Prostate gland (tissue), 2 donors: ENCODE data around the gene INPP4B. TPM values are rescaled to one million over a fixed set of nuclear protein-coding genes. Genes with fewer than 3 reads are reported as not detected.

Experiments used
- DNase-seq: peaks from one replicate; pipeline ENCODE4 v3.0.0-alpha.2; 2019; ENCODE audit warnings: low spot score
- H3K27ac ChIP-seq, 2 donors: fragments of 200-600 bp; sonication (generic); 2 replicates each; pipeline ENCODE4 v1.5.1; 2017 to 2019
- H3K27me3 ChIP-seq: fragments of 200-600 bp; sonication (generic); replicated peaks from 2 replicates; pipeline ENCODE4 v1.5.1; 2019; ENCODE audit not compliant: insufficient read depth
- H3K36me3 ChIP-seq, 2 donors: fragments of 200-600 bp; sonication (generic); 1 replicate in 1 of 2; 2 replicates in 1 of 2; pipeline versions ENCODE4 v1.5.1 to v1.8.1; 2017 to 2019
- H3K4me1 ChIP-seq: fragments of 200-600 bp; sonication (generic); replicated peaks from 2 replicates; pipeline ENCODE4 v1.5.1; 2019
- H3K4me3 ChIP-seq, 2 donors: fragments of 200-600 bp; sonication (generic); 2 replicates each; pipeline ENCODE4 v1.5.1; 2017 to 2019
- H3K9me3 ChIP-seq: fragments of 200-600 bp; sonication (generic); 2 replicates; pipeline ENCODE4 v1.5.1; 2017
- POLR2A ChIP-seq: fragments of 450-650 bp; IDR thresholded peaks from one replicate; pipeline ENCODE4 v1.6.1; 2016; ENCODE audit warnings: antibody characterized with exemption, mild to moderate bottlenecking
- POLR2AphosphoS5 ChIP-seq: sonication (generic); formaldehyde crosslinking; IDR thresholded peaks from one replicate; pipeline ENCODE4 v1.6.1; 2017; ENCODE audit warnings: antibody characterized with exemption
- WGBS: methylation state at CpG from one replicate; pipeline ENCODE4 v1.1.5; 2018; 5-methylcytosine and 5-hydroxymethylcytosine counted together
- intact Hi-C: fragments of 100-400 bp; cut with DNase I; formaldehyde crosslinking; loops from one replicate; pipeline ENCODE4 v1.14.2; 2022
- total RNA-seq, 2 donors: library from RNA; depleted of rRNA; stranded (reverse); fragments of >200 nt; gene quantifications; one replicate each; pipeline ENCODE4 v1.1.0, GENCODE V29; 2016
- TF ChIP-seq, protein P1 (sequence below), 4 experiments: fragments of 200-600 bp in 2 of 4; fragments of 450-650 bp in 2 of 4; sonication (generic) in 2 of 4; IDR thresholded peaks; 1 replicate in 3 of 4; 2 replicates in 1 of 4; pipeline ENCODE4 v1.5.1; 2016 to 2019; ENCODE audit warnings: antibody characterized with exemption in 4 of 4, mild to moderate bottlenecking in 2 of 4, moderate library complexity in 2 of 4

INPP4B gene
- total RNA-seq, 2 donors from 2014 or later = 22.3 to 49.7 TPM

GRCh38 chr4:142414366-142414990, 431.6 kb downstream of the INPP4B start:
- WGBS = 70% methylated on average over 4 of the region's 4 CpGs

GRCh38 chr4:142413485-142413884, 432.6 kb downstream of the INPP4B start:
- Histone ChIP-seq H3K36me3 (no peaks in the 10 kb centered on the region), H3K27ac (no peak overlapping the region), H3K27me3 (no peaks in the 10 kb centered on the region), H3K9me3 (no peaks in the 10 kb centered on the region), H3K4me3 (no peak overlapping the region), H3K4me1 (no peaks in the 10 kb centered on the region)
- DNase-seq = no peak
- intact Hi-C loops = no loop called here
- TF ChIP-seq, protein P1, sequence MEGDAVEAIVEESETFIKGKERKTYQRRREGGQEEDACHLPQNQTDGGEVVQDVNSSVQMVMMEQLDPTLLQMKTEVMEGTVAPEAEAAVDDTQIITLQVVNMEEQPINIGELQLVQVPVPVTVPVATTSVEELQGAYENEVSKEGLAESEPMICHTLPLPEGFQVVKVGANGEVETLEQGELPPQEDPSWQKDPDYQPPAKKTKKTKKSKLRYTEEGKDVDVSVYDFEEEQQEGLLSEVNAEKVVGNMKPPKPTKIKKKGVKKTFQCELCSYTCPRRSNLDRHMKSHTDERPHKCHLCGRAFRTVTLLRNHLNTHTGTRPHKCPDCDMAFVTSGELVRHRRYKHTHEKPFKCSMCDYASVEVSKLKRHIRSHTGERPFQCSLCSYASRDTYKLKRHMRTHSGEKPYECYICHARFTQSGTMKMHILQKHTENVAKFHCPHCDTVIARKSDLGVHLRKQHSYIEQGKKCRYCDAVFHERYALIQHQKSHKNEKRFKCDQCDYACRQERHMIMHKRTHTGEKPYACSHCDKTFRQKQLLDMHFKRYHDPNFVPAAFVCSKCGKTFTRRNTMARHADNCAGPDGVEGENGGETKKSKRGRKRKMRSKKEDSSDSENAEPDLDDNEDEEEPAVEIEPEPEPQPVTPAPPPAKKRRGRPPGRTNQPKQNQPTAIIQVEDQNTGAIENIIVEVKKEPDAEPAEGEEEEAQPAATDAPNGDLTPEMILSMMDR (IDR thresholded peaks at IDR 0.05) = no peak
- TF ChIP-seq POLR2A (no peak), POLR2AphosphoS5 (no peak)

More at GRCh38 chr4:142414366-142414990, 431.6 kb downstream of the INPP4B start:
- no peaks in the 10 kb centered on the region for H3K27me3 ChIP-seq
- intact Hi-C loops = no loop called here
- H3K4me1 ChIP-seq = no peaks in the 10 kb centered on the region
- TF ChIP-seq POLR2A = no peak
- no peaks in the 10 kb centered on the region for H3K9me3 ChIP-seq
- no peak overlapping the region for H3K27ac ChIP-seq
- H3K36me3 ChIP-seq = no peaks in the 10 kb centered on the region
- no peak for DNase-seq
- no peak overlapping the region for H3K4me3 ChIP-seq

DNA sequence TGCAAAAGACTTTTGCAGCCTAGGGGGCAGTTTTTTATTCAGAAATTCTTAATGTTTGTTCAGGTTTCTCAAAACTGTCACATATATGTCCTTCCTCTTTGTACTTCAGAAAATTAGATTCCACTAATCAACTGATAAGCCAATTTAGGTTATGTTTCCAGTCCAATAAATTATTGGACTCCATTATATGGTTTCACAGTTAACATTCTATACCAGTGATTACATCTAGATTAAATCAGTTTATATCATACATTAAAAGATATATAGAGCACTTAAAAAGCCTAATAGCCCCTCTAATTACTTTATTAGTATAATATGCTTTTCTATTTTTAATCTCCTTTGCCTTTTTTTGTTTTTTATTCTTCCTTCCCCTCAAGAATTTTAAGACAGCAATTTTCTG, 434.1 kb downstream of the INPP4B start:
- no peak for TF ChIP-seq POLR2A
- no peak for TF ChIP-seq POLR2AphosphoS5
- TF ChIP-seq, protein P1 (IDR thresholded peaks at IDR 0.05) = no peak
- no peak for DNase-seq
- intact Hi-C loops = no loop called here
- H3K9me3 ChIP-seq = no peaks in the 10 kb centered on the region
- H3K4me3 ChIP-seq = no peak overlapping the region
- no peaks in the 10 kb centered on the region for H3K27me3 ChIP-seq
- H3K4me1 ChIP-seq = no peaks in the 10 kb centered on the region
- no peaks in the 10 kb centered on the region for H3K36me3 ChIP-seq
- no peak overlapping the region for H3K27ac ChIP-seq

GRCh38 chr4:142408003-142408441, 438.1 kb downstream of the INPP4B start:
- DNase-seq = no peak
- no peak overlapping the region for H3K4me3 ChIP-seq
- intact Hi-C loops = no loop called here

GRCh38 chr4:142407596-142407995, 438.5 kb downstream of the INPP4B start:
- Histone ChIP-seq H3K4me3 (no peak overlapping the region), H3K36me3 (no peaks in the 10 kb centered on the region), H3K4me1 (no peaks in the 10 kb centered on the region), H3K27me3 (no peaks in the 10 kb centered on the region), H3K27ac (no peak overlapping the region), H3K9me3 (no peaks in the 10 kb centered on the region)
- DNase-seq = no peak
- 80% methylated on average over 2 of the region's 2 CpGs for WGBS
- TF ChIP-seq POLR2A (no peak), POLR2AphosphoS5 (no peak)
- TF ChIP-seq, protein P1 (IDR thresholded peaks at IDR 0.05) = no peak
- intact Hi-C loops = no loop called here

More at GRCh38 chr4:142408003-142408441, 438.1 kb downstream of the INPP4B start:
- Histone ChIP-seq H3K4me1 (no peaks in the 10 kb centered on the region), H3K27ac (no peak overlapping the region), H3K9me3 (no peaks in the 10 kb centered on the region), H3K27me3 (no peaks in the 10 kb centered on the region), H3K36me3 (no peaks in the 10 kb centered on the region)
- TF ChIP-seq POLR2AphosphoS5 (no peak), POLR2A (no peak)
- TF ChIP-seq, protein P1 (IDR thresholded peaks at IDR 0.05) = no peak
- WGBS = 82% methylated on average over 5 of the region's 5 CpGs
